ENCODE results near the gene PLK4.
"Not testable (repeated sequence)": the region's sequence is repeated elsewhere in the genome, so short reads cannot be mapped to it uniquely, and the experiment has no call there.

- not testable (repeated sequence) for TF ChIP-seq POLR2A (IDR thresholded peaks at IDR 0.05; ENCODE audit: low read depth); EP300 (IDR thresholded peaks at IDR 0.05)
- TF ChIP-seq, protein P1, sequence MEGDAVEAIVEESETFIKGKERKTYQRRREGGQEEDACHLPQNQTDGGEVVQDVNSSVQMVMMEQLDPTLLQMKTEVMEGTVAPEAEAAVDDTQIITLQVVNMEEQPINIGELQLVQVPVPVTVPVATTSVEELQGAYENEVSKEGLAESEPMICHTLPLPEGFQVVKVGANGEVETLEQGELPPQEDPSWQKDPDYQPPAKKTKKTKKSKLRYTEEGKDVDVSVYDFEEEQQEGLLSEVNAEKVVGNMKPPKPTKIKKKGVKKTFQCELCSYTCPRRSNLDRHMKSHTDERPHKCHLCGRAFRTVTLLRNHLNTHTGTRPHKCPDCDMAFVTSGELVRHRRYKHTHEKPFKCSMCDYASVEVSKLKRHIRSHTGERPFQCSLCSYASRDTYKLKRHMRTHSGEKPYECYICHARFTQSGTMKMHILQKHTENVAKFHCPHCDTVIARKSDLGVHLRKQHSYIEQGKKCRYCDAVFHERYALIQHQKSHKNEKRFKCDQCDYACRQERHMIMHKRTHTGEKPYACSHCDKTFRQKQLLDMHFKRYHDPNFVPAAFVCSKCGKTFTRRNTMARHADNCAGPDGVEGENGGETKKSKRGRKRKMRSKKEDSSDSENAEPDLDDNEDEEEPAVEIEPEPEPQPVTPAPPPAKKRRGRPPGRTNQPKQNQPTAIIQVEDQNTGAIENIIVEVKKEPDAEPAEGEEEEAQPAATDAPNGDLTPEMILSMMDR (IDR thresholded peaks at IDR 0.05), result not testable (repeated sequence)
These were observed 45.0 kb downstream of the PLK4 start for GRCh38 chr4:127925720-127926119.

Data from esophagus muscularis mucosa (tissue), 4 donors.